ENCODE data around the gene NCKAP5.

GRCh38 chr2:132837769-132838168 lies 730.5 kb downstream of the NCKAP5 start:
- TF ChIP-seq CTCF (IDR thresholded peaks at IDR 0.05; ENCODE audit: insufficient read depth, low read length), result no peak
- no peak for TF ChIP-seq GABPA (IDR thresholded peaks at IDR 0.05; ENCODE audit: low read depth)
- TF ChIP-seq REST (IDR thresholded peaks at IDR 0.05; ENCODE audit: insufficient replicate concordance, low read depth), result no peak
- TF ChIP-seq POLR2AphosphoS5 (IDR thresholded peaks at IDR 0.05; ENCODE audit: low read depth), result no peak
- TF ChIP-seq SPI1 (IDR thresholded peaks at IDR 0.05; ENCODE audit: borderline replicate concordance, low read depth), result no peak

All from HL-60 (cell line).